Measurements from ENCODE around the gene PIAS2.

The PIAS2 gene

DNA sequence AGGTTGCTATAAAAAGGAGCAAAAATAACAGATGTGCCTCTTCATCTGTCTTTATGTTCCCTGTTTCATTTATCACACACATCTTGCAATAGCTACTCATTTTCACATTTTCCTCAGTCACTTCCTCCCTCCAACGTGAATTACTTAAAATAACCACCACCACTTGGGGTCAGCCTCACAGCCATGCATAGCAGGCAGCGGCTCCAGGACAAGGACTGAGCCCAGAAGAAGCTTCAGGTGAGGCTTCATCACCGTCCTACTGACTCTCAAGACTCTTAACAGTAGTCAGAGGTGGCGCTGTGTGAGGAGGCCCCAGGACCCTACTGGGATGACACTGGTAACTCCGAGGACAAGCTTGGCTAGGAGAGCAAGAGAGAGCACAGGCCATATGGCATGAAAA, 144.9 kb downstream of the PIAS2 start:
- no peak overlapping the region for H3K4me3 ChIP-seq (ENCODE audit: low read length)
- no peak for TF ChIP-seq ZNF274 (IDR thresholded peaks at IDR 0.05; ENCODE audit: low read depth, low read length)

DNA sequence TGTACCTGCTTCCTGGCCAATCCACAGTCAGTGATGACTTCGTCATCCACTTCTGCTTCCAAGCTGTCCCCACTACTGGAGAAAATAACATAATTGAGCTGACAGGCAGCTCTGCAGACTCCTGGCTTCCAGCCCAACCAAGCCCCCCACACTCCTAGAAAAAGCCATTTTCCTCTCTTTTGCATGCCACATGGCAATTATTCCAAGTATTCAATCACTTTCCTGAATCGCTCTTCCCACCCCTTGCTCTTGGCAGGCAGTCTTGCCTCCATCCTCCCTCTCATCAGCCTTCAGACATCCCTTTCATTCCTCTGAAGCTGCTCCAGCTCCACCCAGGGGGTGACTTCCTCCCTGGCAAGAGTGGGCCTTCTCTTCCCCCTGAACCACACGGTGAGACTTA, 146.2 kb downstream of the PIAS2 start:
- TF ChIP-seq ZNF274 (IDR thresholded peaks at IDR 0.05; ENCODE audit: low read depth, low read length) = no peak
- H3K4me3 ChIP-seq (ENCODE audit: low read length) = no peak overlapping the region

DNA sequence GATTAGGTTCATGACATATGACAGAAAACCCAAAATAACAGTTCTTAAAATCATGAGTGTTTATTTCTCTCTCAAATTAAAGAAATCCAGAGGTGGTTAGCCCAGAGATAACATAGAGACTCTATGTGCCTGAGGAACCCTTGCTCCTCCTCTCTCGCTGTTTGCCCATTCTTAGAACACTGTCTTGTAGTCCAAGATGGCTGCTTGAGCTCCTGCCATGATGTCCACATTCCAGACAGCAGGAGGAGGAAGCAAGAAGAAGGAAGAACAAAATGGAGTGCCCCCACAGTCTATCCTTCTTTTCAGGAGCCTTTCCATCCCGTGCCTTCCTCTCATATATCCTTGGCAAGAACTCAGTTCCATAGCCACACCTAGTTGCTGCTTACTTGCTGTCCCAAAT, 146.6 kb downstream of the PIAS2 start:
- no peak for TF ChIP-seq ZNF274 (IDR thresholded peaks at IDR 0.05; ENCODE audit: low read depth, low read length)
- no peak overlapping the region for H3K4me3 ChIP-seq (ENCODE audit: low read length)

DNA sequence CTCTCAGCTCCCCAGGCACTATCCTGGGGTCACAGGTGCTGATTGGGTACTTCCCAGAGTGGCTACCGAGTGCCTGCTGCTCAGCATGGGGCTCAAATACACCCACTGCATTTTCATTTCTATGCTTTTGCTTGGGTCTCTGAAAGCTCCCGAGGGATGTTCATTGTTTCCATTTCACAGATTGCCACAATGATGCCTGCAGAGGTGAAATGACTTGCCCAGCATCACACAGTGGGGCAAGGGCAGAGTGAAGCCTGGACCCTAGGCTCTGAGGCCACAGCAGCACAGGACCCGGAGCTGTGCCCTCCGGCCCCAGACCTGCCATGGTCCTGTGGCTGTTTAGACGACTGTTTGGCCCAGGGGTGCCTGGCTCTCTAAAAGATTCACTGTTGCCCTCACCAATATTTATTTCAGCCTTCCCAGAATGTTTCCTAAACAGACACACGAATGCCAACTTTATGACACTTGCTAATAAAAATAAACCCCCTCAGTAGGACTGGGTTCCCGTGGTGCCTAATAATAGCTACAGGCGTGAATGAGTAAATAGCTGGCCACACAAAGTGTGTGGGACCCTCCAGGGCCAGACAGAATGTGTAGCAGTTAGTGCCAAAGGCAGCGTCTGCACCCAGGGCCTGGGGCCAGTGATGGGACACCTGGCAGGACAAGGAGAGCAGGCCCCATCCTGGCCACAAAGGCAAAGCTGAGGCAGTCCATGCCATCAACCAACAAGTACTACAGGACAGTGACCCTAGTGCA, 149.0 kb downstream of the PIAS2 start:
- no peak for TF ChIP-seq ZNF274 (IDR thresholded peaks at IDR 0.05; ENCODE audit: low read depth, low read length)
- no peak overlapping the region for H3K4me3 ChIP-seq (ENCODE audit: low read length)

DNA sequence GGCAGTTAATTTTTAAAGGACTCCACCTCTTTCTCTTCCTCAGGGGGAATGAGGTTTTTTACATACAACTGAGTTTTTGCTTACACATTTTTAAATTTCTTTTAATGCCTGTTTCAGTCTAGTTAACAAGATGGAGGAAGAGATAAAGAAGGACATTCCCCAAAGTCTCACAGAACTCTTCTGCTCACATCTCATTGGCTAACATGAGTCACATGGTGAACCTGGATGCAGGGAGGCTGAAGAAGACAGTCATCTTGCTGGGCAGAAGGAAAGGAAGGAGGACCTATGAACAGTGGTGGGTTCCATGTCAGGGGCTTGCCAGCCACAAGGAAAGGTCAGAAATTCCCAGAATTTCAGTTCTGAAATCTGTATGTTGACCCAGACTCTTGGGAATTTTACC, 150.1 kb downstream of the PIAS2 start:
- H3K4me3 ChIP-seq (ENCODE audit: low read length) = no peak overlapping the region
- no peak for TF ChIP-seq ZNF274 (IDR thresholded peaks at IDR 0.05; ENCODE audit: low read depth, low read length)

DNA sequence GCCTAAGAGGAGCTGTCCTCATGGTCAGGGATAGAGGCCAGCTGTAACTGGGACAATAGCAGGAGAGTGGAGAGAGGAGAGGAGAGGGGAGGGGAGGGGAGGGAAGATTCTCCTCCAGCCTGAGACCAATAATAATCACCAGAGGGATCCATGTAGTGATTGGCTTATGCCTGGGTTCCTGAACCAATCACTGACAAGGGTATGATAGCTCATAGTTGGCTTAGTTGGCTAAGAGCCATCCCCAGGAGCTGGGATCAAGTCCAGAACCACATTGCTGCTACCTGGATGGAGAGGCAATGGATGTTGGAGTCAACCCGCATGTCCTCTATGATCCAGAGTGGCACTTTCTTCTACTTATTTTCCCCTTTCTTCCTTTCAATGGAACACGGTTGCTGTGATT, 152.7 kb downstream of the PIAS2 start:
- no peak overlapping the region for H3K4me3 ChIP-seq (ENCODE audit: low read length)
- TF ChIP-seq ZNF274 (IDR thresholded peaks at IDR 0.05; ENCODE audit: low read depth, low read length) = no peak

DNA sequence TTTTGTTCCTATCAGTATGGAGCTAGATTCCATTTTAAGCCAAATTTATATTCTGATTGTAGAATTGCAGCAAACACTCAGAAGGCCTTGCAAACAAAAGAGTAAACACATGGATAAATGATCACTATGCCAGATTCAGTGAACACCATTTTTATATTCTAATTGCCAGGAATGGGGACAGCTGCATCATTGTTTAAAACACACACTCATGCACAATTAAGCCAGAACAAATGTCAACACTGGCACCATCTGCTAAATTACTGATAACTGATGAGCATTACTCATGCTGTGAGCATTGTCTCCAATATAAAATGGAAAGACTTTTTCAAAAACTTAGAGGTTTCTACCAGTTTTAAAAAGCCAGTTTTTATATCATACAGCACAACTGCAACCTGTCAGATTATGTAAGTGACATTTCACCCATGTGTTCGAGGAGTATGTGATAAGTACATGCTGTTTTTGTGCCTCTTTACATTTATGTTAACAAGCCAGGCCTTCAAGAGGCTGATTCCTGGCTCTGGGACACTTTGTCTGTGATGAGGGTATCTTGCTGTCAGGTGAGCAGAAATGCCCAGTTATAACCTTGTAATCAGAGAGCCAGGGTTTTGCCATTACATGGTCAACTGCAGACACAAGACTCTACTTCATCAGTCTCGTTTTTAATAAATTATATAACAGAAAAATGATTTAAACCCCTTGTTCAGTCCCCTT, 156.1 kb downstream of the PIAS2 start:
- H3K4me3 ChIP-seq (ENCODE audit: low read length) = no peak overlapping the region
- no peak for TF ChIP-seq ZNF274 (IDR thresholded peaks at IDR 0.05; ENCODE audit: low read depth, low read length)

DNA sequence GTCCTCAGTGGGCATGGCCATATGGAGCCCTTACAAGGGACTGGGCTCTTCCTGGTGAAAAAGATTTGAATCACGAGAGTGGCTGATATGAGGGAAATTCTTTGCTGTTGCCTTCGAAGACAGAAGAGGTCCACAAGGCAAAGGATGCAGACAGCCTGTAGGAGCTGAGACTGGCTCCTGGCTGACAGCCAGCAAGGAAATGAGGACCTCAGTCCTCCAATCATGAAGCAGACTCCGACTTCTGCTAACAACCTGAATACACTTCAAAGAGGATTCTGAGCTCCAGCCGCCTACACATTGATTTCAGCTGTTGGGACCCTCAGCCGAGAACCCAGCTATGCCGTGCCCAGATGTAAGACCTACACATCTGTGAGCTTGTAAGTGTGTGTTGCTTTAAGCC, 157.4 kb downstream of the PIAS2 start:
- no peak overlapping the region for H3K4me3 ChIP-seq (ENCODE audit: low read length)
- no peak for TF ChIP-seq ZNF274 (IDR thresholded peaks at IDR 0.05; ENCODE audit: low read depth, low read length)

DNA sequence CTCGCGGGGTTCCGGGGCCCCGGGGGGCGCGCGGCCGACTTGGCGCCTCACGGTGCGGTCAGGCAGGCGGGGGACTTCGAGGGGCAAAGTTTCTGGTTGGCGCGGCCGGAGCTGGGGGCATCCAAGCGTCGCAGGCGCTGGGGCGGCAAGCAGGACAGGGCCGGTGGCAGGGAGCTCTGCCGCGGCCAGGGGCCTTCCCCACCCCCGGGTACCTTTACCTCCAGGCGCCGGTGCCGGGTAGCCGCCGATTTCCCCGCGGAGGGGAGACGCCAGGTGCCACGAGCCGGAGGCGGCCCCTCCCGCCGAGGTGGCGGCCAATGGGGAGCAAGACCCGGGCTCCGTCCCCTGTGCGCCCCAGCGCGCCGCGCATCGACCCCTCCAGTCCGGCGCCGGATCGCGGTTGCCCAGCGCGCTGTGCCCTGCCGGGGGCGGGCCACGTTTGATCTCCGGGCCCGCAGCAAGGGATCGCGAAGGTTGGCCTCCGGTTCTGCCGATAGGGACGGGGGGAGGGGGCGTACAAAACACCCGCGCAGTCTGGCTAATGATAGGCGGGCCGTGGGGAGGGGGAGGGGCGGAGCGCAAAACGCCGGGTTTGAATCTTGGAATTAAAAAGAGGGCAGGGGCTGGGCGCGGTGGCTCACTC, 160.6 kb downstream of the PIAS2 start, which contains the start of gene ST8SIA5:
TSS of gene ST8SIA5 (minus strand) at position 495 of the 643 bp plus-strand sequence. CDS start 545 bp downstream, outside the sequence.
- H3K4me3 ChIP-seq (ENCODE audit: low read length) = peak within 1 kb of the TSS; percentile 61; the same call in 1 of the 2 replicates
- no peak for TF ChIP-seq ZNF274 (IDR thresholded peaks at IDR 0.05; ENCODE audit: low read depth, low read length)

DNA sequence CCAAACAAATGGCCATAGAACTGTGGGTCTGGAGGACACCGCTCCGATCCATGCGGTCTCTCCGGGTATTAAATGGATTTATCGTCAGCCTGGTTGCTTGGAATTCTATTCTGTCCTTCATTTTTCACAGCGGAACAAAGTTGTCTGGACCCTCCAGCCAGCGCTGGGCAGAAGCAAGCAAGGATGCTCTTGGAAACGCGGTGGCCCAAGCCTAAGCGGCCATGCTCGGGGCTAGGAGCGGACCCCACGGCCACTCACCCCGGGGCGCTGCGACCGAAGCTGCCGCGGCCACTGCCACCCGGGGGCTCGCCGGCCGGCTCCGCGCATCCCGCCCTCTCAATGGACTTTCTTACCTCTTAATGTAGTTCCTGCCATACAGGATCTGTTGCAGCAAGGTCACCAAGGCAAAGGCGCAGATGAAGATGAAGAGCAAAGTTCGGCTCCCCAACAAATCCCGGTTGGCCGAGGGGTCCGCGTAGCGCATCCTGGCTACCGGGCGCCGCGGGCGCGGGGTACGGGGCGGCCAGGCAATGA, 161.2 kb downstream of the PIAS2 start:
- H3K4me3 ChIP-seq (ENCODE audit: low read length) = peak overlapping the region; percentile 61; the same call in 1 of the 2 replicates
- no peak for TF ChIP-seq ZNF274 (IDR thresholded peaks at IDR 0.05; ENCODE audit: low read depth, low read length)

DNA sequence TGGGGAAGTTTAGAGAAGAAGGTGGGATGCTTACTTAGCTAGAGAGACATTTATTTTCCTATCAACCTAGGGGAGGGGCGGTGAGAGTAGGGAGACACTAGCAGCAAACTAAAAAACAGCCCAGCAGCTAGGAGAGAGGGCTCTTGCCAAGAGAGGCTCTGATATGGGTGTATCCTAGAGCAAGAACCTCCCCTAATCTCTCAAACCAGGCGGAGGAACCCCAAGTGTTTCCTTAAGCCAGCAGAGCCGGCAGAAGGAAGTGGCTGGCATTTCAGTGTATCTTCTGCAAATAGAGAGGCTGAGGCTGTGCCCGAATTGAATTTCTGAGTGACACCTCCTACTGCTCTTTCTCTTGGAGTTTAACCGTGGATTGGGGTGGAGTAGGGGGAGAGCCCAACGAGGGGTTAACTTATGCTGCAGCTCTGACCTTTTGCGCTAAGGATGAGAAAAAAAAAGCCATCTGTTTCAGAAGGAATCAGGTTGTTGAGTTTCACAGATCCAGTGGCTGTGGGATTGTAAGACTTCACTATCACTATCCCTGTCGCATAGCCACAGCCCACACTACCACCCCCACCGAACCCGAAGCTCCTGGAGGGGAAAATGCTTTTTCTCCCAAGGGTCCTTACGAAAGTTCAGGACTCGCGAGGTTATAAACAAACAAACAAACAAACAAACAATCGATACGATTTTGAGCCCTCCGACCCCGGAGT, 161.8 kb downstream of the PIAS2 start:
- H3K4me3 ChIP-seq (ENCODE audit: low read length) = no peak overlapping the region; the same call in 1 of the 2 replicates
- TF ChIP-seq ZNF274 (IDR thresholded peaks at IDR 0.05; ENCODE audit: low read depth, low read length) = no peak

DNA sequence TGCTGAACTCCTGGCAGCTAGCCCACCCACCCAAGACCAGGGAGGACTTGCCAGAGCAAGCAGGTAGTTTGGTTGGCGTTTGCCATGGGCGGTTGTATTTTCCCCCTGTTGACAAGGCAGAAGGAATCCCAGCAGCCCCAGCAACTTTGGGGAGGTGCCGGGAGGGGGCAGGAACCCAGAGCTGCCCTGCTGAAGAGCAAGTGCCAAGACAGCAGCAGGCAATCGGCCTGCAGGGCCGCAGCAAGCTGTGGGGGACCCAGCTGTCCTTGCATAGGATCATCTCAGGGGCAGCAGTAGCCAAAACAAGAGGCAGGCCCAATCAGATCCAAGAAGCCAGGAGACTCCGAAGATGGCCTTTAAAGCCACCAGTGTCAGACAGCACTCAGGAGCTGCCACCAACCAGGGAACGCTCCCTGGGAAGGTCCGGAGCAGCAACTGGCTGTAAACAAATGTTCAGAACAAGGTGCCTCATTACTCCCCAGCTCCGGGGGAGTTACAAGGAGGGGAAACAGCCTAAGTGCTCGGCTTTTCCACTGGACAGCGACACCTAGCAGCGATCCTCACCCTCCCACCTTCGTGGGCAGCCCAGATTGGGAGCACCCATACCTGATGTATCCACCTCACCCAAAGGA, 162.5 kb downstream of the PIAS2 start:
- H3K4me3 ChIP-seq (ENCODE audit: low read length) = no peak overlapping the region; the same call in 1 of the 2 replicates
- no peak for TF ChIP-seq ZNF274 (IDR thresholded peaks at IDR 0.05; ENCODE audit: low read depth, low read length)

DNA sequence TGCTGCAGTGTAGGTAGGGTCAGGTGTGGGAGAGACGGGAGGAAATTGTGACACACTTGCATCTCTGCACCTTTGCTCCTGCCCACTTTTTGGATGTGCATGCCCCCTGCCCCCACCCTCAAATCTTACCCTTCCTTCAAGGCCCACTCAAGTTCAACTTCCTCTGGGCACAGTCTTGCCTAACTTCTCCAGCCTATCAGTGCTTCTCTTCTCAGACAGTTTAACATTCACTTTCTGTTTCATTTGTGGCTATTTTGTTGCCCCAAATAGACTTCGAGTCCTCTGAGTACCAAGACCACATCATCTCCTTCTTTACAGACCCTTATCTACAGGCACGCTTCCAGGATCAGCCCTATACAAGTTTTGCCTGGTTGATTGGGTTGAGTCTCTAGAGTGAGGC, 163.1 kb downstream of the PIAS2 start:
- TF ChIP-seq ZNF274 (IDR thresholded peaks at IDR 0.05; ENCODE audit: low read depth, low read length) = no peak
- no peak overlapping the region; the same call in 1 of the 2 replicates for H3K4me3 ChIP-seq (ENCODE audit: low read length)

Data from GM08714 (cell line).